Activated CD8-positive, alpha-beta memory T cell treated with anti-CD3 and anti-CD28 coated beads for 4 hours (primary cell): ENCODE results near the gene SLC37A4.
"Not testable (repeated sequence)": the region's sequence is repeated elsewhere in the genome, so short reads cannot be mapped to it uniquely, and the experiment has no call there.

Experiments
- DNase-seq, 2 donors: peaks; one replicate each; pipeline ENCODE4 v3.0.0-alpha.2; 2020; ENCODE audit warnings: low read depth in 2 of 2

SLC37A4 gene

GRCh38 chr11:119030329-119031047, at the start of gene SLC37A4:
SLC37A4 (minus strand) TSS chr11:119030877.
- DNase-seq, result peak; percentile 97 to 99

- DNase-seq, result no peak
These were observed 48.2 kb upstream of the SLC37A4 start for GRCh38 chr11:119078675-119079420.

GRCh38 chr11:119077839-119078238, 47.2 kb upstream of the SLC37A4 start:
- no peak for DNase-seq

- DNase-seq, result peak; percentile 94 to 97
These were observed 36.9 kb upstream of the SLC37A4 start, which contains the start of gene VPS11 for GRCh38 chr11:119067371-119068222. VPS11 (plus strand) TSS chr11:119067818; CDS start chr11:119067824, 6 bp downstream.

GRCh38 chr11:119065369-119065768, 34.7 kb upstream of the SLC37A4 start:
- no peak for DNase-seq

GRCh38 chr11:119062779-119063178, 32.1 kb upstream of the SLC37A4 start:
- DNase-seq, result no peak

- DNase-seq, result no peak
These were observed 30.6 kb upstream of the SLC37A4 start for GRCh38 chr11:119061256-119061655.

GRCh38 chr11:119059128-119059527, 28.5 kb upstream of the SLC37A4 start:
- not testable (repeated sequence) for DNase-seq

- DNase-seq, result peak; percentile 95 to 98
These were observed 26.5 kb upstream of the SLC37A4 start, which contains the start of gene HYOU1 for GRCh38 chr11:119057000-119057769. HYOU1 (minus strand) TSS chr11:119057205; CDS start chr11:119056160, 1,045 bp downstream.

- DNase-seq, result peak; percentile 16 to 18
These were observed 25.8 kb upstream of the SLC37A4 start for GRCh38 chr11:119056421-119056999.

GRCh38 chr11:119055901-119056300, 25.2 kb upstream of the SLC37A4 start:
- no peak for DNase-seq

GRCh38 chr11:119054418-119054817, 23.7 kb upstream of the SLC37A4 start:
- no peak for DNase-seq

- no peak for DNase-seq
These were observed 21.6 kb upstream of the SLC37A4 start for GRCh38 chr11:119052163-119052814.

GRCh38 chr11:119051440-119052162, 20.9 kb upstream of the SLC37A4 start:
- no peak for DNase-seq

- DNase-seq, result no peak
These were observed 18.4 kb upstream of the SLC37A4 start for GRCh38 chr11:119049081-119049480.

- DNase-seq, result no peak
These were observed 18.0 kb upstream of the SLC37A4 start for GRCh38 chr11:119048644-119049043.

- no peak for DNase-seq
These were observed 16.5 kb upstream of the SLC37A4 start for GRCh38 chr11:119047205-119047604.

- DNase-seq, result no peak
These were observed 15.8 kb upstream of the SLC37A4 start for GRCh38 chr11:119046489-119046888.

GRCh38 chr11:119044708-119045107, 14.0 kb upstream of the SLC37A4 start:
- no peak for DNase-seq

GRCh38 chr11:119042927-119043326, 12.2 kb upstream of the SLC37A4 start:
- DNase-seq, result no peak
